ENCODE data around the gene MMP8. TPM values are rescaled to one million over a fixed set of nuclear protein-coding genes. Genes with fewer than 3 reads are reported as not detected.
"Not testable (repeated sequence)": the region's sequence is repeated elsewhere in the genome, so short reads cannot be mapped to it uniquely, and the experiment has no call there.

MMP8 gene
- not detected in 2 replicates for total RNA-seq (2014; rRNA removed; shearing (Covaris generic))

GRCh38 chr11:102724904-102725500 lies at the start of gene MMP8:
MMP8 (minus strand) TSS chr11:102724954; CDS start chr11:102724855, 99 bp downstream.
- DNase-seq (ENCODE audit: low read depth): no peak

GRCh38 chr11:102773386-102773785 lies 48.6 kb upstream of the MMP8 start:
- DNase-seq (ENCODE audit: low read depth): no peak

- no peak for DNase-seq (ENCODE audit: low read depth)
Measured at GRCh38 chr11:102771351-102771750, 46.6 kb upstream of the MMP8 start.

GRCh38 chr11:102770191-102770590 lies 45.4 kb upstream of the MMP8 start:
- DNase-seq (ENCODE audit: low read depth): no peak

- no peak for DNase-seq (ENCODE audit: low read depth)
Measured at GRCh38 chr11:102767800-102768199, 43.0 kb upstream of the MMP8 start.

- peak; percentile 29 for DNase-seq (ENCODE audit: low read depth)
Measured at GRCh38 chr11:102763440-102763839, 38.7 kb upstream of the MMP8 start.

GRCh38 chr11:102762361-102762767 lies 37.6 kb upstream of the MMP8 start:
- DNase-seq (ENCODE audit: low read depth): peak; percentile 68

- DNase-seq (ENCODE audit: low read depth): peak; percentile 29
Measured at GRCh38 chr11:102761646-102762238, 37.0 kb upstream of the MMP8 start.

GRCh38 chr11:102760344-102761035 lies 35.7 kb upstream of the MMP8 start:
- peak; percentile 96 for DNase-seq (ENCODE audit: low read depth)

GRCh38 chr11:102757823-102758549 lies 33.2 kb upstream of the MMP8 start:
- peak; percentile 50 for DNase-seq (ENCODE audit: low read depth)

- no peak for DNase-seq (ENCODE audit: low read depth)
Measured at GRCh38 chr11:102753267-102753666, 28.5 kb upstream of the MMP8 start.

GRCh38 chr11:102751673-102752072 lies 26.9 kb upstream of the MMP8 start:
- no peak for DNase-seq (ENCODE audit: low read depth)

GRCh38 chr11:102749101-102749722 lies 24.5 kb upstream of the MMP8 start:
- no peak for DNase-seq (ENCODE audit: low read depth)

GRCh38 chr11:102746746-102747578 lies 22.2 kb upstream of the MMP8 start:
- DNase-seq (ENCODE audit: low read depth): not testable (repeated sequence)

- peak; percentile 8 for DNase-seq (ENCODE audit: low read depth)
Measured at GRCh38 chr11:102734650-102735049, 9.9 kb upstream of the MMP8 start.

- peak; percentile 67 for DNase-seq (ENCODE audit: low read depth)
Measured at GRCh38 chr11:102733232-102733875, 8.6 kb upstream of the MMP8 start.

GRCh38 chr11:102730944-102731343 lies 6.2 kb upstream of the MMP8 start:
- not testable (repeated sequence) for DNase-seq (ENCODE audit: low read depth)

- DNase-seq (ENCODE audit: low read depth): peak; percentile 32
Measured at GRCh38 chr11:102729849-102730815, 5.4 kb upstream of the MMP8 start.

- DNase-seq (ENCODE audit: low read depth): no peak
Measured at GRCh38 chr11:102727890-102728289, 3.1 kb upstream of the MMP8 start.

Measured in M059J (cell line).